Embryonic facial prominence (tissue), 1 donor: ENCODE results near the gene ARX.

ENCODE experiments used
- DNase-seq: peaks from one replicate; pipeline ENCODE4 v3.0.0-alpha.2; 2016; ENCODE audit errors: extremely low spot score

ARX gene

DNA sequence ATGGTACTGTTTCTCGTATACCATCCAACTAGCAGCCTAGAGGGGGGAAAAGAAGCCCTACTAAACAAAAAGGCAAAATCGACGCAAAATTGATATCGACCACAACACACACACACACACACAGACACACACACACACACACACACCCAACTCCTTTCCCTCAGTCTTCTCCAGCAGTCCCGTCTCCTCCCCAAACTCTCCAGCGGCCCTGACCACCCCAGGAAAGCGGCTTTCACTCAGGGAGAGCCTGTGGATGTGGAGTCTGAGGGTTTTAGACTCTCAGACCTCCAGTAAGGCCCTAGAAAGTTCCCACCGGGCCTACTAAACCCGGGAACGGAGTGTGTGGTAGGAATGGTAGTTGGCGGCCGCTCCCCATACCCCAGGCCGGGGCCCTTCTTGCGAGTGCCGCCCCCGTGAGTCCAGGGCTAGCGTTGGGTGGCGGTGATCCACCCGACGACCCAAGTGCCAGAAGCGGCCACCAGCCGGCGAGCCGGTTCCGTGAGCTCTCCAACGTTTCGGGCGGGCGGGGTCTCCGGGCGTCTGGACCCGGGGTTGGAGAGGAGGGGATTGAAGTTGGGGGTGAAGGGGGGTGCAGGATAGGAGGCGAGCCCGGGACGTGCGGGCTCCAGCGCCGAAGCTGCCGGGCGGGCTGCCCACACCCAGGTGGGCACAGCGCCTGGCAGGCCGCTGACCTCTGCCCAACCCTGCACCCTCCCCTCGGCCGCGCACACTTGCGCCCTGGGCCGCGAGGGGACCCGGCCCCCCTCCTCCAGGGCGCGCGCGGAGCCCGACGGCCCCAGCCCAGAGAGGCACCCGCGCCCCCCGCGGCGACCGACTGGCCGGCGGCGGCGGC is 13.7 kb downstream of the ARX start:
- no peak for DNase-seq

DNA sequence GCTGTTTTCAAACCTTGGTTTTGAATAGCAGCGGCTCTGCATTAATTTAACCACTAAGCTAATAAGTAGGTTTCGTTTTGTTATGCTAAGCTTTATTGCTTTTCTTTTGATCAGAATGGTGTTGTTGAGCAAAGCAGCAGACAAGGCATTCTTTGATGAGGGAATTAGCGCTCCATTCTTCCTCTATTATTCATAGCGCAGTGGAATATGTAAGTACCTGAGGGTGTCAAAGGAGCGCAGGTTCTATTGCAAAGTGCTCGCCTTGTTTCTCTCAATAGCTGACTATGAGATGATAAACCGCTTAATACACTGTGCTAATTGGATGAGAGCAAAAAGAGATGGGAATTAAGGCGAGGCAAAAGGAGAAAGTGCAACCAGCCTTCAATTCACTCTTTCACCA is 16.3 kb downstream of the ARX start:
- DNase-seq = no peak

DNA sequence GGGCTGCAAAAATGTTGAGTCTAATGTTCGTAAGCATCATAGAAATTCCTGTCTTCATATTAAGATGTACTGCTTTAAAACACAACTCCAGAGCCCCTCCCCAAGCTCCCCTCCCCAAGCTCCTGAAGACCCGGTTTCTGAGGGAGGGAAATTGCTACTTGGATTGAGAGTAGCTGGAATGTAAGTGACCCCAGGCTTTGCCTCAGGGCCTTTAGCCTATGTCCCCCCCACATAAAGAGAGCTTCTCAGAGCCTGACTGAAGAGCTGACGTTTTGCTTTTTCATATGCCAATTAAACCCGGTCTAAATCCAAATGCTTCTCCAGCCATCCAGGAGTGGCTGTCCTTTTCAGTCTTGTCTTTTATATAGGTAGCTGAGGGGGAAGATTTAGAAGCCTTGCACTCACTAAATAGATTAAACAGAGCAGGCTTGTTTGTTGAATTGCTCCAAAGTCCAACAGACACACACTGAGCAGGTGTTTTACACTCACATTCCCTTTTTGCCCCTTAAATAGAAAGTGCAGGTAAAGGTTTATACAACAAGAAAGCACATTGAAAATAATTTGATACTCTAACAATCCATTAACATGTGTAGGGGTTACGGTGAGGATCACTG is 19.6 kb downstream of the ARX start:
- no peak for DNase-seq

- no peak for DNase-seq
Observed at GRCh38 chrX:24993879-24994278, 21.9 kb downstream of the ARX start.

- no peak for DNase-seq
Observed at GRCh38 chrX:24990535-24990934, 25.2 kb downstream of the ARX start.

DNA sequence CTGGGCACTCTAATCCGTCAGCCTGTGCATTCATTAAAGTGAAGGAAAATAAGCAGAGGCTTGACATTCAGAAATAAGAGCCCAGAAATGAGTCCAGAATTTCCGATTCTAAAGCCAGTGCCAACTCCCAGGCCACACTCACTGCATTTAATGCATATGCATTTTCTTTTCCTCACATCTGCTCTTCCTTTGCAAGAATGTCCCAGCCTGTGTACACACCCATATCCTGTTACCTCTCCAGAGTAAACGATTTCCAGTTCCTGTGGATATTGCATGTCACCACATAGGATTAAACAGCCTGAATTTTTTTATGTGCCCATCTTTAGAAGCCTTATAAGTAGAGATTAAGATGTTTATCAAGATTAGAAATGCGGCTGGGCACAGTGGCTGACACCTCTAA is 27.5 kb downstream of the ARX start:
- DNase-seq = no peak

DNA sequence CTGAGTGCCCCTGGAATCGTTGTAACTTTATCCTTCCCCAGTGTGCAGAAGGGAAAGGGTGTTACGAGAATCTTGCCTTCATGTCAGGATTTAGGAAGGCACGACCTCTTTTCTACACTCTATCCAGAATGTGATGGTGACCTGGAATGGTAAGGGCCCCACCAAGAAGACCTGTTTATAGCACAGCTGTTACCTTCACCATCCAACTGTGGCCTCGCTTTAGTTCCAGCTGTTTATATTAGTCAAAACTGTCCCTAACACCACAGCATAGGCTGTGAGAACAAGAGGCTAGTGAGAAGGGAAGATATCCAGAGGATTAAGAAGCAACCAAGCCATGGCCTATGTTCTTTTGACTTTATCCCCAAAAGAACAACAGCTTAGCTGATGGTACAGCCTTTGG is 28.0 kb downstream of the ARX start:
- no peak for DNase-seq

DNA sequence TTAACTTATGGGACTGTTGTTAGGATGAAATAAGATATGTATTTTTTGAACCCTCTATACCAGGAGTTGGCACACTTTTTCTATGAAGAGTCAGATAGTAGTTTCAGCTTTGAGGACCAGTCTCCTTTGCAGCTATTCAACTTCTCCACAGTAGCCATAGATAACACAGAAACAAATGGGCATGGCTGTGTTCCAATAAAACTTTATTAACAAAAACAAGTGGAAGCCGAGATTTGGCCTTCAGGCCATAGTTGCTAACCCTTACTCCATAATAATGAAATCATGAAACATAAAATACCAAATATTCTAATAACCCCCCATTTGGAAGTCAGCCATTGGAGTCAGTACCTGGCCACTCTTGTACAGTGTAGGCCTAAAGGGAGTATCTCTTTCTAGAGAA is 30.6 kb downstream of the ARX start:
- DNase-seq = no peak

DNA sequence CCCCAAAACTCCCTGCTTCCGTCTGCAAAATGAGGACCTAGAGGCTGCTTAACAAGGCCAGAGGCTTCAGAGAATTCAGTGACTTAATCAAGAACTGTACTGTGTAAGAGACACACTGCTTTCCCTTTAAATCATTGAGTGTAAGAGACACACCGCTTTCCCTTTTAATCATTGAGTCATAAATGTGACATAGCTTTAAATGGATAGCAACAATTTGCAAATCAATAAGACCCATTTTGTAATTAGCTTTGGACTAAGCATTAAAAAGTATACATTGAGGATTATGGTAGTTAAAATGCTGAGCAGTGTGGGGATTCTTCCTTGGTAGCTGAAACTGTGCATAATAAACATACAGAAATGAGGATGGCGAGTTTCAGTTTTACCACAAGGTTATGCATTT is 31.8 kb downstream of the ARX start:
- DNase-seq = no peak

DNA sequence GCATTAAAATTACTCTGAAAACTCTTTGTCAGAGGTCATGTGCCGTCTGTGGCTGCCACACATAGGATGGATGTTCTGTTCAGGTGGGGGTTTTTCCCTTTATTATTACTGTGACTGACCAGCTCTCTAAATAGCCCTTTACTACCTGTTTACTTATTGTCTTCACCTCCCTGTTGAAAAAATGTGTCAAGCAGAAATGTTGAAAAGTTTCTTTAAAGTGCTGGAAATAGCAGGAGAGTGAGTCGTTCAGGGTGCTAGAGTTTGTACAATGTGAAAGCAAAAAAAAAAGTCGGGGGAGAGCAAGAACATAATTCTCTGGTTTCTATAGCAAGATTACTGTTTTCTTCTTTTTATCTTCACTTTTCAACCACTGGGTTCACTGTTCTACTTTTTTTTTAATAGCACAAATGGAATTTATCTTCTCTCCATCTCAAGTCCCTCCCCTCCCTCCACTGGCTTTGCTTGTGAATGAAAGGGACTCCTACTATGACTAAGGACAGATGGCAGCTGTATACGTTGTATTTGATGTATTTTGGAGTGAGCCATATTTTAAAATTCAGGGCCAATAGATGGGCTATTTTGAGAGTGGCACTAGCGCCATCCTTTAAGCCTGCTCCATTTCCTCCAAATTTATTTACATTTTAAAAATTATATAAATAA is 33.3 kb downstream of the ARX start:
- DNase-seq = no peak

DNA sequence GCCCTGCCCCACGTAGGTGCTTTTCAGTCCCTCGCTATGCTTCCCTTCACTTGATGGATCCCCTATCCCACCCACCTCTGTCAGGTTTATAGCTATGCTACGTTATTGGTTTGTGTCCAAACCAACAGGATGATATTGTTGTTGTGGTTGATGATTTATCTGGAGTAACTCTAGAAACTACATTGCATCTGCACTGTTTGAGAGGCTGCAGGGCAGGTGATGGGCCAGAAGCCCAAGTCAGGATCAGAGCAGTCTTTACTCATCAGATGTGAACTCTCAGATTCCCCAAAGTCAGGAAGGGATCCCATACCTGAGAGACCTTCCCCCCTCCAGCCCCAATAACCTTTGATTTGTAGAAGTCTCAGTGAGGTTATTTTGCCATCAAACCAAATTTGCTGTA is 34.7 kb downstream of the ARX start:
- DNase-seq = no peak

DNA sequence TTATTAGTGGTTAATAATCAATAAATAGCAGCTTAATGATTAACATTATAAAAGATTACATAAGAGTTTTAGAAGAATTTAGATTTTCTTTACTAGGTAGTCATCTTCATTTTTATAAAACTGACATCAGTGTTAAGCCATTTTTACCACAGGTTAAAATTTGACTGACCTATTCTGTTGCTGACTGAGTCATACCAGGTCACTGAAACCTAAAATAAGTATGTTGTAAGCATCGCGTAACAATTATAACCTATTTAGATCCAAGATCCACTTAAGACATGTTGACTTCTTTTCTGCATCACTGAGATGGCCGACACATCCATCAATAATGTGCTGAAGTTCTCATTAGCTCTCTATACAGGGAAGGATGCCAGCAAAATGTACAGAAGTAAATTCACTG is 36.7 kb downstream of the ARX start:
- no peak for DNase-seq

- DNase-seq = no peak
Observed at GRCh38 chrX:24969812-24970211, 46.0 kb downstream of the ARX start.

- DNase-seq = no peak
Observed at GRCh38 chrX:24965372-24965771, 50.4 kb downstream of the ARX start.

DNA sequence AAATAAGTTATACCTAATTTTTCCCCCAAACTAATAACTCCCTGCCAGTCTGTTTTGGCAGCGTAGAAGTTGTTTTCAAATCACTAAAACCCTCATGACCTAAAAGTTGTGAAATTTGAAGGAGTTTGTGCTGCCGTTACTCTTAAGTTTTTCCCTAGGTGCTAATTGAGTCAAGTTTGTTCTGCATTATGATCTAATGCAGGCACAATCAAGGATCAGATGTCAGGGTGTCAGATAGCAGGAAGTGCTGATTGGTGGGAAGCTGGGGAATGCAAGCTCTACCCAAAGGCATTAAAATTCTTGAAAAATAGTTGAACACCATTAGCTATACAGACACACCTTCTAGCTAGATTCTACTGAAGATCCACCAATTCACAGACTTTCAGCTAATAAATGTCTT is 51.9 kb downstream of the ARX start:
- DNase-seq = no peak

- DNase-seq = no peak
Observed at GRCh38 chrX:24961809-24962208, 54.0 kb downstream of the ARX start.

DNA sequence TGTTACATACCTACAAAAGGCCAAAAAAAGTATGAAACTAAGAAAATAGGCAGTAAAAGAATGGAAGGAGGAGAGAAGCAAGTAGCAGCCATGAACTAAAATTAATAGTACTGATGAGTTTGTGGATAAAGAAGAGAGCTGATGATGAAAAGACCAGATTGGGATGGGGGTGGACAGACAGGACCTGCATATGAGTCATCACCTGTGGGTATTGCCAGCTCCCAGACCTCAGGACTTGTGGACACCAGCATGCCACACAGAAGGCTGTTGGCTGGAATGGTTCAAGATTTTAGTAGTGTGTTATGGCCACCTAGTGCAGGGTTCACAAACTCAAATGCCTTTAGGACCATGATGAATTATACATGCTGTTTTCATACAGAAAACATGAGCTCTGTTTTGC is 58.9 kb downstream of the ARX start:
- no peak for DNase-seq

DNA sequence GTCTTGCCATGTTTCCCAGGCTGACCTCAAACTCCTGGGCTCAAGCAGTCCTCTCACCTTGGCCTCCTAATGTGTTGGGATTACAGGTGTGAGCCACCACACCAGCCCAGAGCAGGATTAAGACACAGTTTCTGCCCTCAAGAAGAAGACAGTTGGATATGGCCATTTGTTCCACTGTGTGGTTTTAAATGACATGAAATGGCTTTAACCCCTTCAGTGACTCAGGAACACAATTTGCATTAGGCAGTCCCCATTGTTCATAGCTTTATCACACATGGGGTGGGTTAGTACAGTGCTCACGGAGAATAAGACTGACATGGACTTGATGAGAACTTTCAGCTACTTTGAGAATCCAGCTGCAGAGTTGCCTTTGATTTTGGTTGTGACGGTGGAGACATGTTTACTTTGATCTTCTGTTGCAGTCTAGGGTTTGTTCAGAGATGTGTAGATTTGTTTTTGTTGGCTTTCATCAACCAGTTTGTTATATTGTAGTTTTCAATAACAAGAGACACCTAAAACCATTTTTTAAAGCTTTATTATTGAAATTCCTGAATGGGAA is 60.3 kb downstream of the ARX start:
- DNase-seq = no peak

- DNase-seq = no peak
Observed at GRCh38 chrX:24954732-24955131, 61.0 kb downstream of the ARX start.
